Measurements from ENCODE around the gene MELTF. TPM values are rescaled to one million over a fixed set of nuclear protein-coding genes. Genes with fewer than 3 reads are reported as not detected.

MELTF gene
- total RNA-seq, 2 experiments from 2014 or later = 7.6 to 8.2 TPM

- ChIA-PET CTCF (no interaction called here), POLR2A (no interaction called here)
- Mint-ChIP-seq H3K4me1 (ENCODE audit: low read depth) (no peaks in the 10 kb centered on the region), H3K27me3 (ENCODE audit: low read depth) (peaks cover 21% of the 10 kb centered on the region), H3K27ac (no peak overlapping the region), H3K9me3 (ENCODE audit: insufficient read depth) (peaks cover 14% of the 10 kb centered on the region), H3K4me3 (no peak overlapping the region), H3K36me3 (ENCODE audit: low read depth) (peaks cover 8% of the 10 kb centered on the region)
- DNase-seq (no peak), ATAC-seq (no peak)
Observed at GRCh38 chr3:196985954-196986885, 43.4 kb downstream of the MELTF start.

- POLR2A ChIA-PET = no interaction called here
- Mint-ChIP-seq H3K36me3 (ENCODE audit: low read depth) (peaks cover 8% of the 10 kb centered on the region), H3K4me3 (no peak overlapping the region), H3K9me3 (ENCODE audit: insufficient read depth) (peaks cover 14% of the 10 kb centered on the region), H3K27ac (no peak overlapping the region), H3K4me1 (ENCODE audit: low read depth) (no peaks in the 10 kb centered on the region), H3K27me3 (ENCODE audit: low read depth) (peaks cover 21% of the 10 kb centered on the region)
- CTCF ChIA-PET = interaction anchor here (0.8 kb wide), 1 partner anchor 202 kb away, joined by 3 read pairs; no protein-coding TSS in a partner anchor
- ATAC-seq = no peak
- no peak for DNase-seq
Observed at GRCh38 chr3:196985298-196985697, 44.3 kb downstream of the MELTF start.

- no peak for DNase-seq
- H3K4me3 Mint-ChIP-seq = no peak overlapping the region
- POLR2A ChIA-PET = interaction anchor here (0.7 kb wide), 1 partner anchor 26 kb away, joined by 3 read pairs; no protein-coding TSS in a partner anchor
- peaks cover 14% of the 10 kb centered on the region for H3K9me3 Mint-ChIP-seq (ENCODE audit: insufficient read depth)
- H3K27me3 Mint-ChIP-seq (ENCODE audit: low read depth) = peaks cover 21% of the 10 kb centered on the region
- H3K36me3 Mint-ChIP-seq (ENCODE audit: low read depth) = peaks cover 8% of the 10 kb centered on the region
- H3K4me1 Mint-ChIP-seq (ENCODE audit: low read depth) = no peaks in the 10 kb centered on the region
- H3K27ac Mint-ChIP-seq = no peak overlapping the region
- CTCF ChIA-PET = no interaction called here
- no peak for ATAC-seq
Observed at GRCh38 chr3:196983186-196983585, 46.4 kb downstream of the MELTF start.

GRCh38 chr3:196981657-196982056, 48.0 kb downstream of the MELTF start:
- POLR2A ChIA-PET = interaction anchor here (0.6 kb wide), 1 partner anchor 226 kb away, joined by 3 read pairs; no protein-coding TSS in a partner anchor
- no peak overlapping the region for H3K27ac Mint-ChIP-seq
- H3K9me3 Mint-ChIP-seq (ENCODE audit: insufficient read depth) = peaks cover 14% of the 10 kb centered on the region
- no peak for DNase-seq
- CTCF ChIA-PET = no interaction called here
- no peak overlapping the region for H3K4me3 Mint-ChIP-seq
- no peaks in the 10 kb centered on the region for H3K4me1 Mint-ChIP-seq (ENCODE audit: low read depth)
- H3K36me3 Mint-ChIP-seq (ENCODE audit: low read depth) = peaks cover 8% of the 10 kb centered on the region
- H3K27me3 Mint-ChIP-seq (ENCODE audit: low read depth) = peaks cover 14% of the 10 kb centered on the region
- no peak for ATAC-seq

- Mint-ChIP-seq H3K27ac (no peak overlapping the region), H3K9me3 (ENCODE audit: insufficient read depth) (peaks cover 14% of the 10 kb centered on the region), H3K27me3 (ENCODE audit: low read depth) (peaks cover 14% of the 10 kb centered on the region), H3K4me1 (ENCODE audit: low read depth) (no peaks in the 10 kb centered on the region), H3K36me3 (ENCODE audit: low read depth) (peaks cover 8% of the 10 kb centered on the region), H3K4me3 (no peak overlapping the region)
- DNase-seq (no peak), ATAC-seq (no peak)
- ChIA-PET CTCF (interaction anchor here (1.2 kb wide), 1 partner anchor 10 kb away, joined by 4 read pairs; no protein-coding TSS in a partner anchor), POLR2A (no interaction called here)
Observed at GRCh38 chr3:196979545-196979944, 50.1 kb downstream of the MELTF start.

GRCh38 chr3:196976941-196977340, 52.7 kb downstream of the MELTF start:
- CTCF ChIA-PET = no interaction called here
- H3K4me1 Mint-ChIP-seq (ENCODE audit: low read depth) = no peaks in the 10 kb centered on the region

GRCh38 chr3:196975349-196975748, 54.3 kb downstream of the MELTF start:
- Mint-ChIP-seq H3K9me3 (ENCODE audit: insufficient read depth) (no peaks in the 10 kb centered on the region), H3K27me3 (ENCODE audit: low read depth) (peaks cover 10% of the 10 kb centered on the region), H3K4me1 (ENCODE audit: low read depth) (peaks cover 4% of the 10 kb centered on the region), H3K4me3 (no peak overlapping the region), H3K36me3 (ENCODE audit: low read depth) (no peaks in the 10 kb centered on the region), H3K27ac (no peak overlapping the region)
- ATAC-seq = no peak
- CTCF ChIA-PET = interaction anchor here (1.0 kb wide), 1 partner anchor 212 kb away, joined by 3 read pairs; no protein-coding TSS in a partner anchor
- no peak for DNase-seq
- POLR2A ChIA-PET = no interaction called here

More at GRCh38 chr3:196976941-196977340, 52.7 kb downstream of the MELTF start:
- H3K27me3 Mint-ChIP-seq (ENCODE audit: low read depth) = peaks cover 5% of the 10 kb centered on the region
- no peak overlapping the region for H3K27ac Mint-ChIP-seq
- no peak for ATAC-seq
- H3K4me3 Mint-ChIP-seq = no peak overlapping the region
- DNase-seq = no peak
- POLR2A ChIA-PET = no interaction called here
- H3K9me3 Mint-ChIP-seq (ENCODE audit: insufficient read depth) = peaks cover 4% of the 10 kb centered on the region
- peaks cover 3% of the 10 kb centered on the region for H3K36me3 Mint-ChIP-seq (ENCODE audit: low read depth)

- ATAC-seq (no peak), DNase-seq (no peak)
- H3K36me3 Mint-ChIP-seq (ENCODE audit: low read depth) = no peaks in the 10 kb centered on the region
- no peak overlapping the region for H3K4me3 Mint-ChIP-seq
- no peaks in the 10 kb centered on the region for H3K9me3 Mint-ChIP-seq (ENCODE audit: insufficient read depth)
- peaks cover 12% of the 10 kb centered on the region for H3K27me3 Mint-ChIP-seq (ENCODE audit: low read depth)
- H3K27ac Mint-ChIP-seq = no peak overlapping the region
- ChIA-PET POLR2A (no interaction called here), CTCF (no interaction called here)
- H3K4me1 Mint-ChIP-seq (ENCODE audit: low read depth) = peaks cover 7% of the 10 kb centered on the region
Observed at GRCh38 chr3:196974661-196975060, 55.0 kb downstream of the MELTF start.

- H3K36me3 Mint-ChIP-seq (ENCODE audit: low read depth) = peaks cover 9% of the 10 kb centered on the region
- H3K9me3 Mint-ChIP-seq (ENCODE audit: insufficient read depth) = no peaks in the 10 kb centered on the region
- ChIA-PET CTCF (interaction anchor here (1.4 to 2.8 kb wide), 3 partner anchors 29 to 133 kb away, joined by 3 to 19 read pairs (median 8); partner anchors contain the start of gene NCBP2), POLR2A (no interaction called here)
- H3K27me3 Mint-ChIP-seq (ENCODE audit: low read depth) = peaks cover 16% of the 10 kb centered on the region
- H3K27ac Mint-ChIP-seq = no peak overlapping the region
- no peak overlapping the region for H3K4me3 Mint-ChIP-seq
- no peak for DNase-seq
- H3K4me1 Mint-ChIP-seq (ENCODE audit: low read depth) = peaks cover 14% of the 10 kb centered on the region
- ATAC-seq = no peak
Observed at GRCh38 chr3:196971094-196971698, 58.4 kb downstream of the MELTF start.

GRCh38 chr3:196970547-196971093, 59.0 kb downstream of the MELTF start:
- ATAC-seq (no peak), DNase-seq (no peak)
- Mint-ChIP-seq H3K27ac (peak overlapping the region; percentile 78), H3K27me3 (ENCODE audit: low read depth) (peaks cover 16% of the 10 kb centered on the region), H3K9me3 (ENCODE audit: insufficient read depth) (no peaks in the 10 kb centered on the region), H3K4me1 (ENCODE audit: low read depth) (peaks cover 14% of the 10 kb centered on the region), H3K4me3 (peak overlapping the region; percentile 69), H3K36me3 (ENCODE audit: low read depth) (peaks cover 10% of the 10 kb centered on the region)
- ChIA-PET POLR2A (interaction anchor here (0.7 to 0.9 kb wide), 2 partner anchors 27 to 367 kb away, joined by 3 read pairs; no protein-coding TSS in a partner anchor), CTCF (interaction anchor here (1.1 to 2.8 kb wide), 9 partner anchors 9 to 361 kb away, joined by 3 to 19 read pairs (median 3); partner anchors contain the start of genes NCBP2 and SENP5)

GRCh38 chr3:196969660-196970546, 59.7 kb downstream of the MELTF start:
- DNase-seq = peak; percentile 72
- H3K27me3 Mint-ChIP-seq (ENCODE audit: low read depth) = peaks cover 16% of the 10 kb centered on the region
- no peaks in the 10 kb centered on the region for H3K9me3 Mint-ChIP-seq (ENCODE audit: insufficient read depth)
- peak; percentile 76 for ATAC-seq
- ChIA-PET CTCF (interaction anchor here (0.6 to 2.8 kb wide), 18 partner anchors 9 to 441 kb away, joined by 3 to 19 read pairs (median 4); partner anchors contain the start of genes FBXO45, NCBP2, SENP5 and WDR53), POLR2A (interaction anchor here (0.7 to 2.1 kb wide), 3 partner anchors 28 to 366 kb away, joined by 3 to 11 read pairs (median 3); partner anchors contain the start of gene NCBP2)
- peak overlapping the region; percentile 78 for H3K27ac Mint-ChIP-seq
- peak overlapping the region; percentile 69 for H3K4me3 Mint-ChIP-seq
- peaks cover 10% of the 10 kb centered on the region for H3K36me3 Mint-ChIP-seq (ENCODE audit: low read depth)
- H3K4me1 Mint-ChIP-seq (ENCODE audit: low read depth) = peaks cover 14% of the 10 kb centered on the region

Data from activated CD8-positive, alpha-beta T cell treated with anti-CD3 and anti-CD28 coated beads, Interleukin-2, amount 10 ng/mL, durations not matched to agents 7 days and 5 days (primary cell).